GM12878 (cell line): ENCODE results near the gene SH2D7. TPM values are rescaled to one million over a fixed set of nuclear protein-coding genes. Genes with fewer than 3 reads are reported as not detected.

Experiments used
- ATAC-seq: fragments of 200-7000 bp; cut with Tn5 transposase; 3 replicates; pipeline ENCODE4 v1.9.1; 2020; ENCODE audit warnings: mild to moderate bottlenecking, moderate library complexity
- BruUV-seq: library from RNA; stranded (reverse); fragments of 400-500 nt; replicated peaks from 2 replicates; lab custom pipeline; 2021; lab: Mats Ljungman, UMichigan
- CTCF ChIA-PET: fragments of 300-600 bp; sonication (Branson Sonifier 250); formaldehyde crosslinking; extraction: SDS; loops from one replicate; lab custom pipeline; 2021; ENCODE audit warnings: inconsistent platforms; lab: Yijun Ruan, JAX
- POLR2A ChIA-PET: fragments of 350-600 bp; formaldehyde crosslinking; extraction: SDS; loops from one replicate; lab custom pipeline; 2021; ENCODE audit warnings: inconsistent platforms; lab: Charles Lee
- RAD21 ChIA-PET: fragments of 300-600 bp; sonication (Branson Sonifier 250); formaldehyde crosslinking; loops from one replicate; lab custom pipeline; 2023; ENCODE audit warnings: antibody characterized with exemption; ENCODE audit not compliant: unreplicated experiment; lab: Charles Lee
- SMC1A ChIA-PET: fragments of 300-600 bp; sonication (Branson Sonifier 250); formaldehyde crosslinking; loops from one replicate; lab custom pipeline; 2023; ENCODE audit not compliant: unreplicated experiment, uncharacterized antibody; lab: Charles Lee
- DNase-seq: peaks from one replicate; pipeline ENCODE4 v3.0.0-alpha.2; 2011; ENCODE audit warnings: low read depth, low spot score
- FAIRE-seq: peaks from 3 replicates; lab custom pipeline; 2011; peaks lifted over from hg19 to GRCh38; lab: Jason Lieb, UNC
- H2AFZ ChIP-seq: 2 replicates; pipeline ENCODE4 v1.6.0; 2011; ENCODE audit warnings: low read depth, low read length, control low read depth; ENCODE audit not compliant: control insufficient read depth
- H3K27ac ChIP-seq: 2 replicates; pipeline ENCODE4 v1.5.1; 2011; ENCODE audit warnings: control low read depth; ENCODE audit not compliant: control insufficient read depth, insufficient read depth
- H3K27me3 ChIP-seq, 2 experiments: replicated peaks in 1 of 2; 2 replicates each; pipeline versions ENCODE4 v1.6.0 to v1.6.1; 2011; ENCODE audit warnings: low read length in 1 of 2; ENCODE audit not compliant: control insufficient read depth in 2 of 2, insufficient read depth in 2 of 2
- H3K36me3 ChIP-seq, 2 experiments: 2 replicates each; pipeline ENCODE4 v1.5.1; 2011; ENCODE audit warnings: low read length in 1 of 2; ENCODE audit not compliant: control insufficient read depth in 2 of 2, insufficient read depth in 2 of 2
- H3K4me1 ChIP-seq: 2 replicates; pipeline ENCODE4 v1.6.1; 2011; ENCODE audit warnings: mild to moderate bottlenecking, low read length, moderate library complexity, mixed read lengths; ENCODE audit not compliant: control insufficient read depth, insufficient read depth
- H3K4me2 ChIP-seq: 2 replicates; pipeline ENCODE4 v1.6.0; 2011; ENCODE audit warnings: control low read depth; ENCODE audit not compliant: control insufficient read depth, insufficient read depth
- H3K4me3 ChIP-seq: fragments of 200-600 bp; sonication (generic); 2 replicates; pipeline ENCODE4 v1.5.1; 2016
- H3K79me2 ChIP-seq: 2 replicates; pipeline ENCODE4 v1.6.0; 2011; ENCODE audit warnings: low read length; ENCODE audit not compliant: control insufficient read depth, insufficient read depth
- H3K9ac ChIP-seq: 2 replicates; pipeline ENCODE4 v1.8.0; 2011; ENCODE audit warnings: low read length, control low read depth, mixed read lengths; ENCODE audit not compliant: control insufficient read depth, insufficient read depth
- H3K9me3 ChIP-seq: replicated peaks from 3 replicates; pipeline ENCODE4 v1.5.1; 2011; ENCODE audit warnings: mild to moderate bottlenecking, low read length; ENCODE audit not compliant: control insufficient read depth, insufficient read depth
- H4K20me1 ChIP-seq: 2 replicates; pipeline ENCODE4 v1.6.0; 2011; ENCODE audit not compliant: control insufficient read depth, insufficient read depth
- ESRRA ChIP-seq: IDR thresholded peaks from 2 replicates; pipeline ENCODE4 v1.6.1; 2012; ENCODE audit warnings: mild to moderate bottlenecking, low read length, improper control_type of control experiment
- KAT2A ChIP-seq: conservative IDR thresholded peaks from 2 replicates; pipeline ENCODE4 v1.6.1; 2011; ENCODE audit warnings: low read depth, low read length; ENCODE audit not compliant: control insufficient read depth
- MAX ChIP-seq: IDR thresholded peaks from 2 replicates; pipeline ENCODE4 v1.6.1; 2012; ENCODE audit warnings: low read depth, low read length, improper control_type of control experiment
- MYC ChIP-seq: IDR thresholded peaks from 2 replicates; pipeline ENCODE4 v1.6.1; 2011; ENCODE audit warnings: mild to moderate bottlenecking, low read length, moderate library complexity, inconsistent platforms; ENCODE audit not compliant: insufficient read depth, insufficient replicate concordance, insufficient read length, severe bottlenecking
- NKRF ChIP-seq: fragments of 450-650 bp; conservative IDR thresholded peaks from 2 replicates; pipeline ENCODE4 v1.6.1; 2017; ENCODE audit warnings: mild to moderate bottlenecking, moderate library complexity
- NR2C1 ChIP-seq: fragments of 450-650 bp; IDR thresholded peaks from 2 replicates; pipeline ENCODE4 v1.6.1; 2017; ENCODE audit warnings: antibody characterized with exemption, mild to moderate bottlenecking, moderate library complexity
- NR2C2 ChIP-seq: IDR thresholded peaks from 2 replicates; pipeline ENCODE4 v1.6.1; 2011; ENCODE audit warnings: borderline replicate concordance, low read depth; ENCODE audit not compliant: control insufficient read depth, insufficient read length
- POLR2A ChIP-seq: IDR thresholded peaks from 2 replicates; pipeline ENCODE4 v1.6.1; 2011; ENCODE audit warnings: low read depth, mild to moderate bottlenecking, low read length
- TAF1 ChIP-seq: IDR thresholded peaks from 2 replicates; pipeline ENCODE4 v1.6.1; 2011; ENCODE audit warnings: mild to moderate bottlenecking, low read depth, low read length, borderline replicate concordance
- WGBS: methylation state at CpG from one replicate; pipeline ENCODE4 v1.1.6; 2016; ENCODE audit warnings: low lambda C conversion rate; ENCODE audit not compliant: insufficient replicate concordance, insufficient coverage; ENCODE audit errors: missing lambda C conversion rate; 5-methylcytosine and 5-hydroxymethylcytosine counted together
- in situ Hi-C: fragments of 300-500 bp; cut with MboI; formaldehyde crosslinking; loops from 9 replicates; pipeline ENCODE4 v1.14.3; 2018; ENCODE audit warnings: mixed read lengths
- intact Hi-C: fragments of 100-400 bp; cut with micrococcal nuclease; formaldehyde crosslinking; loops from one replicate; pipeline ENCODE4 v1.14.2; 2022; ENCODE audit not compliant: unreplicated experiment
- polyA plus RNA-seq, 11 experiments: library from polyadenylated mRNA; depleted of rRNA in 4 of 11; unstranded in 6 of 11; stranded (reverse) in 5 of 11; fragments of >200 nt; fragmentation: Nextera tagmentation in 4 of 11; fragmentation: Illumina TruSeq in 1 of 11; extraction: Ambion mirVana in 4 of 11; extraction: Trizol in 1 of 11; gene quantifications; 1 replicate in 1 of 11; 2 replicates in 10 of 11; pipeline versions ENCODE4 v1.2.1 to v1.2.3, GENCODE V29; 2011 to 2016; ENCODE audit warnings: inconsistent platforms in 2 of 11, missing spikeins in 2 of 11, low read depth in 1 of 11
- total RNA-seq, 4 experiments: library from RNA; depleted of rRNA in 3 of 4; stranded (reverse); fragments of >200 nt in 3 of 4; fragmentation: Illumina TruSeq in 1 of 4; extraction: Trizol in 1 of 4; gene quantifications; 2 replicates each; pipeline versions ENCODE4 v1.2.1 to v1.2.3, GENCODE V29; 2013 to 2021

Gene SH2D7
- total and polyA plus RNA-seq, 10 of the 15 experiments (the other 5 are each of a cell fraction or from before 2014, with no cell fraction given): 0.04 to 0.06 TPM; not detected in 8

GRCh38 chr15:78120523-78120922 lies 28.2 kb downstream of the SH2D7 start:
- ChIA-PET CTCF (interaction anchor here (0.6 to 8.5 kb wide), 4 partner anchors 74 to 160 kb away, joined by 3 to 46 read pairs (median 10); no protein-coding TSS in a partner anchor), RAD21 (interaction anchor here (0.6 kb wide), 1 partner anchor 121 kb away, joined by 3 read pairs; no protein-coding TSS in a partner anchor), POLR2A (no interaction called here), SMC1A (interaction anchor here (1.1 to 2.5 kb wide), 2 partner anchors 11 to 140 kb away, joined by 3 to 10 read pairs; partner anchors contain the start of gene CIB2)
- intact Hi-C loops (no loop called here), in situ Hi-C loops (no loop called here)
- FAIRE-seq: no peak
- Histone ChIP-seq H3K79me2 (no peaks in the 10 kb centered on the region), H3K4me3 (no peak overlapping the region), H3K4me2 (no peak overlapping the region), H3K27ac (no peak overlapping the region), H2AFZ (no peak overlapping the region), H3K9me3 (no peaks in the 10 kb centered on the region), H3K36me3 (no peaks in the 10 kb centered on the region), H4K20me1 (no peaks in the 10 kb centered on the region), H3K4me1 (no peaks in the 10 kb centered on the region), H3K9ac (no peak overlapping the region), H3K27me3 (no peaks in the 10 kb centered on the region)
- no peak for ATAC-seq
- BruUV-seq: no TSS peak
- DNase-seq: no peak
- TF ChIP-seq MYC: no peak
- 35% methylated on average over 5 of the region's 5 CpGs for WGBS

- POLR2A ChIA-PET: no interaction called here
- no peaks in the 10 kb centered on the region for H4K20me1 ChIP-seq
- 23% methylated on average over 3 of the region's 3 CpGs for WGBS
- ATAC-seq: no peak
- no TSS peak for BruUV-seq
- FAIRE-seq: no peak
- H2AFZ ChIP-seq: no peak overlapping the region
- H3K36me3 ChIP-seq: no peaks in the 10 kb centered on the region
- H3K9me3 ChIP-seq: no peaks in the 10 kb centered on the region
- in situ Hi-C loops (no loop called here), intact Hi-C loops (no loop called here)
- no peaks in the 10 kb centered on the region for H3K27me3 ChIP-seq
- no peak overlapping the region for H3K9ac ChIP-seq
- no peak overlapping the region for H3K4me3 ChIP-seq
- RAD21 ChIA-PET: interaction anchor here (0.6 to 3.1 kb wide), 3 partner anchors 8 to 71 kb away, joined by 3 to 16 read pairs (median 5); no protein-coding TSS in a partner anchor
- no peaks in the 10 kb centered on the region for H3K79me2 ChIP-seq
- H3K27ac ChIP-seq: no peak overlapping the region
- SMC1A ChIA-PET: no interaction called here
- no peaks in the 10 kb centered on the region for H3K4me1 ChIP-seq
- TF ChIP-seq ESRRA: no peak
- TF ChIP-seq MAX: no peak
- TF ChIP-seq NKRF: no peak
- TF ChIP-seq KAT2A: no peak
- no peak for TF ChIP-seq NR2C2
- no peak for TF ChIP-seq TAF1
- no peak for TF ChIP-seq POLR2A
- no peak for TF ChIP-seq NR2C1
- H3K4me2 ChIP-seq: no peak overlapping the region
- CTCF ChIA-PET: interaction anchor here (1.0 to 7.0 kb wide), 3 partner anchors 70 to 116 kb away, joined by 6 to 200 read pairs (median 20); no protein-coding TSS in a partner anchor
- no peak for DNase-seq
These were observed 32.9 kb downstream of the SH2D7 start for GRCh38 chr15:78125267-78125666.
